ENCODE measurements around the gene C19orf67. TPM values are rescaled to one million over a fixed set of nuclear protein-coding genes. Genes with fewer than 3 reads are reported as not detected.
"Not testable (repeated sequence)": the region's sequence is repeated elsewhere in the genome, so short reads cannot be mapped to it uniquely, and the experiment has no call there.

C19orf67 gene
- total RNA-seq, 1 donor = not detected

- H3K4me1 ChIP-seq (ENCODE audit: insufficient read depth, low read length) = peaks cover 16% of the 10 kb centered on the region
- peaks cover 25% of the 10 kb centered on the region for H3K27me3 ChIP-seq (ENCODE audit: insufficient read depth, low read length)
- no peak overlapping the region for H3K4me3 ChIP-seq (ENCODE audit: low read length)
These were observed 26.5 kb downstream of the C19orf67 start for GRCh38 chr19:14059093-14059480.

GRCh38 chr19:14058182-14059092, 27.1 kb downstream of the C19orf67 start:
- Histone ChIP-seq H3K27me3 (ENCODE audit: insufficient read depth, low read length) (peaks cover 25% of the 10 kb centered on the region), H3K9me3 (ENCODE audit: low read depth, low read length) (no peaks in the 10 kb centered on the region), H3K4me3 (ENCODE audit: low read length) (no peak overlapping the region), H3K4me1 (ENCODE audit: insufficient read depth, low read length) (peaks cover 16% of the 10 kb centered on the region)

More at GRCh38 chr19:14059093-14059480, 26.5 kb downstream of the C19orf67 start:
- no peaks in the 10 kb centered on the region for H3K9me3 ChIP-seq (ENCODE audit: low read depth, low read length)

- peaks cover 16% of the 10 kb centered on the region for H3K4me1 ChIP-seq (ENCODE audit: insufficient read depth, low read length)
- H3K27me3 ChIP-seq (ENCODE audit: insufficient read depth, low read length) = peaks cover 25% of the 10 kb centered on the region
- H3K9me3 ChIP-seq (ENCODE audit: low read depth, low read length) = no peaks in the 10 kb centered on the region
- no peak overlapping the region for H3K4me3 ChIP-seq (ENCODE audit: low read length)
These were observed 28.7 kb downstream of the C19orf67 start for GRCh38 chr19:14056741-14057356.

GRCh38 chr19:14056069-14056666, 29.4 kb downstream of the C19orf67 start:
- Histone ChIP-seq H3K4me3 (ENCODE audit: low read length) (no peak overlapping the region), H3K27me3 (ENCODE audit: insufficient read depth, low read length) (peaks cover 25% of the 10 kb centered on the region), H3K9me3 (ENCODE audit: low read depth, low read length) (no peaks in the 10 kb centered on the region), H3K4me1 (ENCODE audit: insufficient read depth, low read length) (peaks cover 16% of the 10 kb centered on the region)

DNA sequence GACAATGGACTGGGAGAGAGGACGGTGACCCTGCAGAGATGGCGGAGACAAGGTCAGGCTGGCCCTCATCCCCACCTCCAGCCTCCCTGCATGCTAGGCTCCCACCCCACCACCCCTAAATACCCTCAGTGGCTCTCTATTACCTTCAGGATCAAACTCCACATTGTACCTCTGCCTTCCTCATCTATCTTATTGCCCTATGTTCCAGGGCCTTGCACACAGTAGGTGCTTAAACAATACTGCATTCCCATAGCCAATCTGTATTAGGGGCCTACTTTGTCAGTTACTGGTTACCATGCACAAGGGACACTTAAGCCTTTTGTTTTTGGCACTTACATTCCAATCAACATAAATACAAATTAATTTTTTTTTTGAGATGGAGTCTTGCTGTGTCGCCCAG, 30.2 kb downstream of the C19orf67 start:
- H3K4me1 ChIP-seq (ENCODE audit: insufficient read depth, low read length) = peaks cover 16% of the 10 kb centered on the region
- peaks cover 24% of the 10 kb centered on the region for H3K27me3 ChIP-seq (ENCODE audit: insufficient read depth, low read length)
- no peak overlapping the region for H3K4me3 ChIP-seq (ENCODE audit: low read length)
- no peaks in the 10 kb centered on the region for H3K9me3 ChIP-seq (ENCODE audit: low read depth, low read length)

DNA sequence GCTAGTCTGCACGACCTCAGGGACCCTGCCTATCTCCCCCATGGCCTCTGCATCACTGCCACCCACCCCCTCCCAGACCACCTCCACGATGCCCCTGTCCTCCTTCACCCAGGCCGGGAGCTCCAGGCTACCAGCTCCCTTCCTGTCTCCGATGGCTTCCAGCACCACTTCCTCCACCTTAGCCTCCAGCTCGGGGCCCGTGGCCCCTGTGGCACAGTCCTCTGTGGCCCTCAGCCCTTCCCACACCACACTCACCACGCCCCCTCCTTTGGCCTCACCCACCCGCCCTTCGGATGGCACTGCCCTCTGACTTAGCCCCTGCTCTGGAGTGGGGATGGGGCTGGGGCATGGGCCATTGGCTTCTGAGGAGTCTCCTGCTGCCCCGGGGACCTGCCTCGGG, 30.9 kb downstream of the C19orf67 start:
- no peak overlapping the region for H3K4me3 ChIP-seq (ENCODE audit: low read length)
- peaks cover 18% of the 10 kb centered on the region for H3K27me3 ChIP-seq (ENCODE audit: insufficient read depth, low read length)
- H3K4me1 ChIP-seq (ENCODE audit: insufficient read depth, low read length) = peaks cover 16% of the 10 kb centered on the region
- no peaks in the 10 kb centered on the region for H3K9me3 ChIP-seq (ENCODE audit: low read depth, low read length)

- no peaks in the 10 kb centered on the region for H3K9me3 ChIP-seq (ENCODE audit: low read depth, low read length)
- H3K27me3 ChIP-seq (ENCODE audit: insufficient read depth, low read length) = peaks cover 12% of the 10 kb centered on the region
- H3K4me3 ChIP-seq (ENCODE audit: low read length) = no peak overlapping the region
- H3K4me1 ChIP-seq (ENCODE audit: insufficient read depth, low read length) = peaks cover 15% of the 10 kb centered on the region
These were observed 31.5 kb downstream of the C19orf67 start for GRCh38 chr19:14054099-14054498.

DNA sequence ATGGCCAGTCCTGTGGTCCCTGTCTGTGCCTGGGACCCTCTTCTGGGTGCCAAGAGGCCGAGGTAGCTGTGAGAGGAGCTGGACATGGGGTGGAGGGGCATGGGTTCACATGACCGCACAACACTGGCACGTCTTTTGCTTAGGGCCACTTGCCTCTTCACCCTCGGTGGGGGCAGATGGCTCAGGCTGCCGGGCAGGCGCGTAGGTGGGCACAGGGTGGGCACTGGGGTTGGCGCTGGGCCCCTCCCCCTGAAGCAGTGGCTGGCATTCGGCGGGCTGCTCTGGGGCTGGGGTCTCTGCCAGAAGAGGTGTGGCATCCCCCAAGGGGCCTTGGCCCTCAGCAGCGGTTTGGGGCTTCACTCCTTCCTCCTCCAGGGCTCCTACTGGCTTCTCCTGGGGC, 32.1 kb downstream of the C19orf67 start:
- Histone ChIP-seq H3K27me3 (ENCODE audit: insufficient read depth, low read length) (peaks cover 6% of the 10 kb centered on the region), H3K4me1 (ENCODE audit: insufficient read depth, low read length) (peaks cover 9% of the 10 kb centered on the region), H3K9me3 (ENCODE audit: low read depth, low read length) (no peaks in the 10 kb centered on the region), H3K4me3 (ENCODE audit: low read length) (no peak overlapping the region)

DNA sequence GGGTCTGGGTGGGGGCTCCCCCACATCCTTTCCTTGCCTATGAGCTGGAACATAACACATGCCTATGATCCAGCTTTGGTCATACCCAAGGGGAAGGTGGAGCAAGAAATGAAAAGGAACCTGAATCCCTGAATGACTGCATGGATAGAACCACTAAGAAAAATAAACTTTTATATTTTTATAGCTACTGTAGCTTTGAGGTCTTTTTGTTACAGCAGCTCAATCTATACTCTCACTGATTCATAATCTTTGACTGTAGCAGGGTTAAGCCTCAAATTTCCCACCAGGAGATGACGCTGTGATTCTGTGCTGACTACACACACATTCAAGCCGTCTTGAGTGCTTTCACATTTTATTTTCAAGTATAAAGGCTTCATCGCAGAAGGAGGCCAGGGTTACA, 32.6 kb downstream of the C19orf67 start:
- Histone ChIP-seq H3K27me3 (ENCODE audit: insufficient read depth, low read length) (peaks cover 1% of the 10 kb centered on the region), H3K4me1 (ENCODE audit: insufficient read depth, low read length) (peaks cover 4% of the 10 kb centered on the region), H3K9me3 (ENCODE audit: low read depth, low read length) (no peaks in the 10 kb centered on the region), H3K4me3 (ENCODE audit: low read length) (no peak overlapping the region)

- H3K4me1 ChIP-seq (ENCODE audit: insufficient read depth, low read length) = no peaks in the 10 kb centered on the region
- no peak overlapping the region for H3K4me3 ChIP-seq (ENCODE audit: low read length)
- no peaks in the 10 kb centered on the region for H3K9me3 ChIP-seq (ENCODE audit: low read depth, low read length)
- no peaks in the 10 kb centered on the region for H3K27me3 ChIP-seq (ENCODE audit: insufficient read depth, low read length)
These were observed 33.1 kb downstream of the C19orf67 start for GRCh38 chr19:14052470-14052869.

DNA sequence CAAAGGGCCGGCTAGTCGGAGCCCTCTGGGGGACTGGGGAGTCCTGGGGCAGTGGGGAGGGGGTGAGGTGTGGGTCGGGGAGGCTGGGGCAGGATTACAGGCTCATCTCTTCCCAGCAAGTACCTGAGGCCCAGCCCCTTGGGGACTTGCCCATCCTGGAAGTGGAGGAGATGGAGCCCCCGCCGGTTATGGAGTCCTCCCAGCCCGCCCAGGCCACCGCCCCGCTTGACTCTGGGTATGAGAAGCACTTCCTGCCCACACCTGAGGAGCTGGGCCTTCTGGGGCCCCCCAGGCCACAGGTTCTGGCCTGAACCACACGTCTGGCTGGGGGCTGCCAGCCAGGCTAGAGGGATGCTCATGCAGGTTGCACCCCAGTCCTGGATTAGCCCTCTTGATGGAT, 33.6 kb downstream of the C19orf67 start:
- Histone ChIP-seq H3K9me3 (ENCODE audit: low read depth, low read length) (no peaks in the 10 kb centered on the region), H3K27me3 (ENCODE audit: insufficient read depth, low read length) (no peaks in the 10 kb centered on the region), H3K4me1 (ENCODE audit: insufficient read depth, low read length) (no peaks in the 10 kb centered on the region), H3K4me3 (ENCODE audit: low read length) (no peak overlapping the region)

- not testable (repeated sequence) for H3K27me3 ChIP-seq (ENCODE audit: insufficient read depth, low read length); H3K9me3 ChIP-seq (ENCODE audit: low read depth, low read length); H3K4me1 ChIP-seq (ENCODE audit: insufficient read depth, low read length); H3K4me3 ChIP-seq (ENCODE audit: low read length)
These were observed 34.6 kb downstream of the C19orf67 start for GRCh38 chr19:14050961-14051360.

- no peaks in the 10 kb centered on the region for H3K27me3 ChIP-seq (ENCODE audit: insufficient read depth, low read length)
- H3K4me3 ChIP-seq (ENCODE audit: low read length) = no peak overlapping the region
- H3K9me3 ChIP-seq (ENCODE audit: low read depth, low read length) = no peaks in the 10 kb centered on the region
- no peaks in the 10 kb centered on the region for H3K4me1 ChIP-seq (ENCODE audit: insufficient read depth, low read length)
These were observed 35.1 kb downstream of the C19orf67 start for GRCh38 chr19:14050512-14050911.

DNA sequence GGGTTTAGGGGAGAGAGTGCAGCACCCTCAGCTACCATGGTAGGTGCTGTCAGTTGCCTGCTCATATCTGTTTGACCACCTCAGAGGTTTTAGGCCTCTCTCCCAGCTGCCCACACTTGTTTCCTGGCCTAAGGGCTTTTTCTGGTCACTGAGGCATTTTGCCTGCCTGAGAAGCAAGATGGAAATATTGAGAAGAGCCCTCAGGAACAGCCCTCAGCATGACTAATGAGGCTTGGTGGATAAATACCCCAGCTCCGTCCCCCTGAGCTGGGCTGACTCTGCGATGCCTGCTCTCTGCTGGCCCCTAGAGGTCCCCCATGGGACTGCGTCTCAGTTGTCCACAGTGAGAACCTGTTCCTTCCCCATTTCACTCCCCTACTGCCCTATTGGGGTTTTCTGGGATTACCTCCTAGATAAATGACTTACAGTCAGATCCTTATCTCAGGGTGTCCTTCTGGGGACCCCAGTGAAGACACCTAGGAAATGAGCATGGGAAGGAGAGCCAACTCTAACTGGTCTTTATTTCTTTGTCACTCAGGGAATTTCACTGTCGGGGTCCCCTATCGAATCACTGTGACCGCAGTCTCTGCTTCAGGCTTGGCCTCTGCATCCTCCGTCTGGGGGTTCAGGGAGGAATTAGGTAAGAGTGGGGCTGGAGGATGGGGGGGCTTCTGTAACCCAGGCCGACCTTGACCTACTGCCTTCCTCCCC, 37.0 kb downstream of the C19orf67 start:
- H3K9me3 ChIP-seq (ENCODE audit: low read depth, low read length) = no peaks in the 10 kb centered on the region
- no peaks in the 10 kb centered on the region for H3K4me1 ChIP-seq (ENCODE audit: insufficient read depth, low read length)
- H3K27me3 ChIP-seq (ENCODE audit: insufficient read depth, low read length) = no peaks in the 10 kb centered on the region
- no peak overlapping the region for H3K4me3 ChIP-seq (ENCODE audit: low read length)

GRCh38 chr19:14047866-14048265, 37.7 kb downstream of the C19orf67 start:
- H3K4me1 ChIP-seq (ENCODE audit: insufficient read depth, low read length); H3K27me3 ChIP-seq (ENCODE audit: insufficient read depth, low read length); H3K4me3 ChIP-seq (ENCODE audit: low read length); H3K9me3 ChIP-seq (ENCODE audit: low read depth, low read length): not testable (repeated sequence)

Data from mononuclear cell (primary cell).